Neutrophil (primary cell): Measurements from ENCODE around the gene CIITA.
A peak's percentile ranks its signal among the peaks of the same experiment; 100 is the strongest.

Experiments
- H3K27ac ChIP-seq: fragments of 200-600 bp; sonication (generic); 2 replicates; pipeline ENCODE4 v1.5.1; 2016; ENCODE audit warnings: mild to moderate bottlenecking, moderate library complexity
- H3K27me3 ChIP-seq: fragments of 200-600 bp; sonication (generic); 2 replicates; pipeline ENCODE4 v1.6.0; 2016; ENCODE audit warnings: mild to moderate bottlenecking
- H3K36me3 ChIP-seq: fragments of 200-600 bp; sonication (generic); 2 replicates; pipeline ENCODE4 v1.5.1; 2017
- H3K4me1 ChIP-seq, 2 experiments: fragments of 200-600 bp in 1 of 2; sonication (generic) in 1 of 2; 1 replicate in 1 of 2; 2 replicates in 1 of 2; pipeline versions ENCODE4 v1.5.1 to v1.6.1; 2013 to 2016; ENCODE audit warnings: low read depth in 1 of 2, low read length in 1 of 2, mild to moderate bottlenecking in 1 of 2, moderate library complexity in 1 of 2; ENCODE audit not compliant: control insufficient read depth in 1 of 2, insufficient read depth in 1 of 2
- H3K4me3 ChIP-seq, 2 experiments: fragments of 200-600 bp in 1 of 2; sonication (generic) in 1 of 2; 1 replicate in 1 of 2; 2 replicates in 1 of 2; pipeline ENCODE4 v1.5.1; 2013 to 2016; ENCODE audit warnings: low read depth in 1 of 2, low read length in 1 of 2, mild to moderate bottlenecking in 1 of 2, moderate library complexity in 1 of 2
- H3K9me3 ChIP-seq: fragments of 200-600 bp; sonication (generic); 2 replicates; pipeline ENCODE4 v1.5.1; 2016
- TF ChIP-seq, protein P1 (sequence below): fragments of 200-600 bp; sonication (generic); IDR thresholded peaks from 2 replicates; pipeline ENCODE4 v1.5.1; 2016; ENCODE audit warnings: antibody characterized with exemption

Gene CIITA

DNA sequence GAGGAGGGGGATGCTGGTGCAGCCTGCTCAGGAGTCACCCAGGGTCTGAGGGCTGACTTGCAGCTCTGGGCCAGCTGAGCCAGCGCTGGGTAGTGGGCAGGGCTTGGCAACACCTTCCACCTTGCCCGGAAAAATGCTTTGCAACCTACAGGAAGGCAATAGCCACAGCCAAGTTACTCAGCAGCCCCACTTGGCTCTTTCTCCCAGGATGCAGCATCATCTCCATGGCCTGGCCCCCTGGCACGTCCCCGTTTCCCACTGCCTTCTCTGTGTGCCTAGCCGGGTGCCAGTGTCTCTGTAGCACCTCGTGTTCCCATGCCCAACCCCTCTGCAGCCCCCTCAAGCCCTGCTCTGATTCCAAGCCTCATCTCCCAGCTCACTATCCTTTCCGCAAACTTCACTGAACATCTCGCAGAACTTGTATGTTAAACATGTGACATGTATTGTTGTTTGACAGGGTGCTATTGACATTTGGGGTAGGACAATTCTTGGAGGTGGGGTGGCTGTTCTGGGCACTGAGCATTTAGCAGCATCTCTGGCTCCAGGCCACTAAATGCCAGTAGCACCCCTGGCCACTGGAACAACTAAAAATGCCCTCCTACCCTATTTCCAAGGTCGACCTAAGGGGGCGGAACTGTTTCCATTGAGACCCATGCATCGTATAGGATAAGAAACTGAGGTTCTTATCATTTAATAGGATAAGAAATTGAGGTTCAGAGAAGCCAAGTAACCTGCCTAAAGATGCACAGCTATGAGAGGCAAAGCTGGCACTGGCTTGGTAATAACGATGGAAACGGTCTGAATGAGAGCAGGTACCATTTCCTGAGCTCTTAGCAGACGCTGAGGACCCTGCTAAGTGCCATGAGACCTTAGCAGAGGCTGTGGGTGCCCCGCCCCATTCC, 53.1 kb downstream of the CIITA start:
- H3K4me3 ChIP-seq: no peak overlapping the region
- H3K9me3 ChIP-seq: no peaks in the 10 kb centered on the region
- H3K36me3 ChIP-seq: peaks cover 18% of the 10 kb centered on the region
- peaks cover 22 to 34% of the 10 kb centered on the region in 2 experiments for H3K4me1 ChIP-seq
- H3K27me3 ChIP-seq: no peaks in the 10 kb centered on the region
- TF ChIP-seq, protein P1, sequence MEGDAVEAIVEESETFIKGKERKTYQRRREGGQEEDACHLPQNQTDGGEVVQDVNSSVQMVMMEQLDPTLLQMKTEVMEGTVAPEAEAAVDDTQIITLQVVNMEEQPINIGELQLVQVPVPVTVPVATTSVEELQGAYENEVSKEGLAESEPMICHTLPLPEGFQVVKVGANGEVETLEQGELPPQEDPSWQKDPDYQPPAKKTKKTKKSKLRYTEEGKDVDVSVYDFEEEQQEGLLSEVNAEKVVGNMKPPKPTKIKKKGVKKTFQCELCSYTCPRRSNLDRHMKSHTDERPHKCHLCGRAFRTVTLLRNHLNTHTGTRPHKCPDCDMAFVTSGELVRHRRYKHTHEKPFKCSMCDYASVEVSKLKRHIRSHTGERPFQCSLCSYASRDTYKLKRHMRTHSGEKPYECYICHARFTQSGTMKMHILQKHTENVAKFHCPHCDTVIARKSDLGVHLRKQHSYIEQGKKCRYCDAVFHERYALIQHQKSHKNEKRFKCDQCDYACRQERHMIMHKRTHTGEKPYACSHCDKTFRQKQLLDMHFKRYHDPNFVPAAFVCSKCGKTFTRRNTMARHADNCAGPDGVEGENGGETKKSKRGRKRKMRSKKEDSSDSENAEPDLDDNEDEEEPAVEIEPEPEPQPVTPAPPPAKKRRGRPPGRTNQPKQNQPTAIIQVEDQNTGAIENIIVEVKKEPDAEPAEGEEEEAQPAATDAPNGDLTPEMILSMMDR: no peak
- no peak overlapping the region for H3K27ac ChIP-seq

DNA sequence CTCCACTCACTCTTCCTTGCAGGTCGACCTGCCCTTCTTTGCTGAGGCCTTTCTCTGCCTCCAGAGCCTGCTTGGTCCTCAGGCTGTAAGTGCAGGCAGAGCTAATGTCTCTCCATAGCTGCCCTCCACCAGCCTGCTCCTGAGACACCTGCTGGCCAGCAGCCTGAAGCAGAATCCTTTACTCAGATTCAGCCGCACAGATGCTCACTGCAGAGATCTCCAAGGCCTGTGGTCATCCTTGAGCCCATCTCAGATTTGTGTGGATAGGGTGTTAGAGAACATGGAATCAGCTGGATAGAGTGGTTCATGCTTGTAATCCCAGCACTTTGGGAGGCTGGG, 53.7 kb downstream of the CIITA start:
- TF ChIP-seq, protein P1: no peak
- Histone ChIP-seq H3K27ac (no peak overlapping the region), H3K27me3 (no peaks in the 10 kb centered on the region), H3K9me3 (no peaks in the 10 kb centered on the region), H3K4me1 (peaks cover 22 to 34% of the 10 kb centered on the region in 2 experiments), H3K4me3 (no peak overlapping the region), H3K36me3 (peaks cover 13% of the 10 kb centered on the region)

DNA sequence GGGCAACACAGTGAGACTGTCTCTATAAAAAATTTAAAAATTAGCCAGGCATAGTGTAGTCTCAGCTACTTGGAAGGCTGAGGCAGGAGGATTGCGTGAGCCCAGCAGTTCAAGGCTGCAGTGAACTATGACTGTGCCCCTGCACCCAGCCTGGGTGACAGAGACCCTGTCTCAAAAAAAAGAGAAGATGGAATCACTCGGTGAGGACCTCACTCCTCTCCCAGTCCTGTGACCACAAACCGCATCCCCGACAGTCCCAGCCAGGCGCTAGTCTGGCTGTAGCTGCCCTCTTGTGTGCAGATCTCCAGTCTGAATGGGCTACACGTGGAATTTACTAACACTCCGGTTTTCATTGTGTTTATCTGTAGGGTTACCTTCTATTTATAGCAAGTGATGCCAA, 54.1 kb downstream of the CIITA start:
- no peak overlapping the region for H3K4me3 ChIP-seq
- H3K27ac ChIP-seq: no peak overlapping the region
- H3K36me3 ChIP-seq: peaks cover 9% of the 10 kb centered on the region
- H3K27me3 ChIP-seq: no peaks in the 10 kb centered on the region
- TF ChIP-seq, protein P1: no peak
- H3K4me1 ChIP-seq: peaks cover 23 to 36% of the 10 kb centered on the region in 2 experiments
- H3K9me3 ChIP-seq: no peaks in the 10 kb centered on the region

DNA sequence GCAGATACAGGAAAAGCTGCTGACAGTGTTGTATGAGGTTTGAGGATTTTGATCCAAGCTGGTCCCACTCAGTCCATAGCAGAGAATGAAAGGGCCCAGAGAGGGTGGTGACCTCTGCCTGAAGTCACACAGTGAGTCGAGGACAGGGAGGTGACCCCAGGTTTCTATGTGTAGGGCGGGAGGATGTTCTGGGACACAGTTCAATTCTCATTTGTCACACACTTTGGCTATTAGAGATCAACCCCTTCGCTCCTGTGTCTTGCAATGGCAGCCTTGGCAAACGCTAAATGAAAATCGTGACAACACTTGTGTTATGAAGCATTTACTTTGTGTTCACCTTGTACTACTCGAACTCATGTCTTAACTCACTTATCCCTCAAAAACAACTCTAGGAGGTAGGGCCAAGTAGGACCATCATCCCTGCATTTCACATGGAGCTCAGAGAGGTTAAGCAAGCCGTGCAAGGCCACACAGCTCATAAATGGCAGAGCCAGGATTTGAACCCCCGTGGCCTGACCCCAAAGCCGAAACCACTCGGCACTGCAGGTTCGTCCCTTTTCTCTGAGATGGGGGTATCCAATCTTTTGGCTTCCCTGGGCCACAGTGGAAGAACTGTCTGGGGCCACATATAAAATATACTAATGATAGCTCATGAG, 55.1 kb downstream of the CIITA start:
- Histone ChIP-seq H3K4me1 (peaks cover 32 to 46% of the 10 kb centered on the region in 2 experiments), H3K27ac (no peak overlapping the region), H3K27me3 (no peaks in the 10 kb centered on the region), H3K9me3 (no peaks in the 10 kb centered on the region), H3K4me3 (no peak overlapping the region), H3K36me3 (peaks cover 9% of the 10 kb centered on the region)
- TF ChIP-seq, protein P1: no peak

DNA sequence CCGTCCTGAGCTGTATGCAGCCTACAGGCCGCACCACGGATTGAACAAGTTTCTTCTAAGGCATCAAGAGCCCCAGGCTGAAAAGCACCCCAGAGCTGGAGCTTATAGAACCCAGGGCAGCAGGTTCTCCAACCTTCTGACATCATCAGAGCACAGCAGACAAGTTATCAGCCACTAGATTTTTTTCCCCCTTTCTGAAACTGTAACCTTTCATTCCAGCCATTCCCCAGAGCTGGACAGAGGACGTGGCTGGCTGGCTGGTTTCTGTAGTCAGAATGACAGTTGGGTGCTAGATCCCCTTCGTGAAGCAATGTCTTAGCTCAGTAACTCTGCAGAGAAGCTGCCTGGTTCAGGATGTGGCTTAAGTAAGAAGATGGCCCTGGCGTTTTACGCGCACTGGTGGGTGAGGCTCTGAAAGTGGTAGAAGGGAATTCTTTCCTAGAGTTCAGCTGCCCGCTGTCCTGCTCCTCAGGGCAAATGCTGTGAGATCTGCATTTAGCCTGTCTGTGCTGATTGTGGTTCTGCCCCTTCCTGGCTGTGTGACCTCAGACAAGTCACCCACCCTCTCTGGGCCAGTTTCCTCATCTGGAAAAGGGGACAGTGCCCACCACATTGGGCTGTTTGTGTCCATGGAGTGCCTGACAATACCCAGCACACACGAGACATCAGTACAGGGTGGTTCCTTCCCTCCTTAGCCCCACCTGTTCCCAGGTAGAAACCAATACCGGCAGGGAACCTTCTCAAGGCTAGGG, 56.1 kb downstream of the CIITA start:
- no peaks in the 10 kb centered on the region for H3K27me3 ChIP-seq
- H3K36me3 ChIP-seq: peaks cover 9% of the 10 kb centered on the region

More for the DNA sequence above, 56.1 kb downstream of the CIITA start:
- H3K27ac ChIP-seq: peak overlapping the region; percentile 35
- H3K4me1 ChIP-seq: peaks cover 38 to 56% of the 10 kb centered on the region in 2 experiments
- H3K9me3 ChIP-seq: no peaks in the 10 kb centered on the region
- no peak overlapping the region for H3K4me3 ChIP-seq
- TF ChIP-seq, protein P1: no peak
